Psoas muscle (tissue), 8 donors: ENCODE data around the gene CAPN12. TPM values are rescaled to one million over a fixed set of nuclear protein-coding genes. Genes with fewer than 3 reads are reported as not detected.

ENCODE experiments used
- ATAC-seq, 4 donors: fragments of 200-7000 bp; cut with Tn5 transposase; one replicate each; pipeline ENCODE4 v1.9.1; 2020; ENCODE audit warnings: moderate library complexity in 3 of 4, mild to moderate bottlenecking in 2 of 4
- DNase-seq, 2 donors: peaks; one replicate each; pipeline ENCODE4 v3.0.0-alpha.2; 2020
- H3K27ac ChIP-seq: fragments of 200-600 bp; one replicate; pipeline ENCODE4 v1.8.0; 2022
- H3K27me3 ChIP-seq, 3 donors: fragments of 200-600 bp in 1 of 3; one replicate each; pipeline versions ENCODE4 v1.6.1 to v1.8.0; 2013 to 2022; ENCODE audit warnings: low read length in 2 of 3, mild to moderate bottlenecking in 2 of 3, moderate library complexity in 1 of 3; ENCODE audit not compliant: insufficient read depth in 3 of 3
- H3K36me3 ChIP-seq, 2 donors: fragments of 200-600 bp in 1 of 2; one replicate each; pipeline versions ENCODE4 v1.6.1 to v1.8.0; 2013 to 2022; ENCODE audit warnings: low read depth in 1 of 2, mild to moderate bottlenecking in 1 of 2, moderate library complexity in 1 of 2; ENCODE audit not compliant: insufficient read depth in 1 of 2
- H3K4me1 ChIP-seq: fragments of 200-600 bp; one replicate; pipeline ENCODE4 v1.8.0; 2022
- H3K4me3 ChIP-seq: fragments of 200-600 bp; one replicate; pipeline ENCODE4 v1.8.0; 2022; ENCODE audit warnings: mild to moderate bottlenecking
- H3K9me3 ChIP-seq: fragments of 200-600 bp; one replicate; pipeline ENCODE4 v1.8.0; 2022
- CTCF ChIP-seq: fragments of 200-600 bp; IDR thresholded peaks from one replicate; pipeline ENCODE4 v1.8.0; 2022; ENCODE audit warnings: antibody characterized with exemption
- WGBS, 3 donors: extraction: QIAGEN DNeasy Blood & Tissue Kit; methylation state at CpG; one replicate each; pipeline versions ENCODE4 v1.1.6 to v1.1.7; 2013; 5-methylcytosine and 5-hydroxymethylcytosine counted together
- intact Hi-C, 2 donors: fragments of 100-400 bp; cut with DNase I; formaldehyde crosslinking; loops; one replicate each; pipeline versions ENCODE4 v1.11.0 to v1.14.2; 2022
- polyA plus RNA-seq, 3 donors: library from polyadenylated mRNA; stranded (reverse); fragments of 200-250 nt; gene quantifications; one replicate each; pipeline ENCODE4 v1.2.3, GENCODE V29; 2013
- total RNA-seq, 4 donors: library from RNA; stranded (reverse); fragmentation: NEBNext Ultra II Directional in 2 of 4; extraction: Animal tissue kit (Norgen Biotek cat#: 25700) in 2 of 4; gene quantifications; one replicate each; pipeline versions ENCODE4 v1.2.1 to v1.2.4, GENCODE V29; 2021 to 2023
- donor health status: healthy with polysubstance abuse.
- donor health status: DM: no; HTN: no; CAD: no; lungs with moderate emphysema.
- donor health status: Bipolar disorder and iron deficiency.
- donor health status: healthy.
- donor health status: DM: yes; HTN: yes; CAD: no.
- donor health status: DM: no; HTN: no; CAD: no.
- donor health status: DM: no; HTN: no; CAD: no.
- donor health status: DM: yes; HTN: yes; CAD: no.

CAPN12 gene
- total and polyA plus RNA-seq, 7 donors: 0.27 to 0.64 (median 0.35) TPM

- Histone ChIP-seq H3K27me3 (no peaks in the 10 kb centered on the region), H3K4me1 (no peaks in the 10 kb centered on the region), H3K27ac (no peak overlapping the region), H3K4me3 (no peak overlapping the region), H3K9me3 (no peaks in the 10 kb centered on the region), H3K36me3 (no peaks in the 10 kb centered on the region)
- DNase-seq (peak in 1 of 2 donors; percentile 11), ATAC-seq (no peak)
- 70 to 73% (median 72%) methylated on average over 7 of the region's 7 CpGs for WGBS, 3 donors
- intact Hi-C loops: loop anchor here in 1 of 2 donors (5.0 kb wide), 1 partner anchor 36 kb away; no protein-coding TSS in a partner anchor
- no peak for TF ChIP-seq CTCF
Observed at GRCh38 chr19:38781058-38781457, 36.8 kb upstream of the CAPN12 start.

DNA sequence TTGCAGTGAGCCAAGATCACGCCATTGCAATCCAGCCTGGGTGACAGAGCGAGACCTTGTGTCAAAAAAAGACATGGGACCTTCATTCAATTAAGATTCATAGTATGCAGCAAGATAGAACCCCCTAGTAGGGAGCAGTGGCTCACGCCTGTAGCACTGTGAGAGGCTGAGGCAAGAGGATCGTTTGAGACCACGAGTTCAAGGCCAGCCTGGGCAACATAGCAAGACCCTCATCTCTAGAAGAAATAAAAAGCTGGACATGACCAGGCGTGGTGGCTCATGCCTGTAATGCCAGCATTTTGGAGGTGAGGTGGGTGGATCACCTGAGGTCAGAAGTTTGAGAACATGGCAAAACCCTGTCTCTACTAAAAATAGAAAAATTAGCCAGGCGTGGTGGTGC is 36.2 kb upstream of the CAPN12 start:
- DNase-seq: peak in 1 of 2 donors; percentile 4
- Histone ChIP-seq H3K4me3 (no peak overlapping the region), H3K27ac (no peak overlapping the region), H3K36me3 (no peaks in the 10 kb centered on the region), H3K27me3 (no peaks in the 10 kb centered on the region), H3K9me3 (no peaks in the 10 kb centered on the region), H3K4me1 (no peaks in the 10 kb centered on the region)
- 86 to 94% (median 89%) methylated on average over 7 of the region's 7 CpGs for WGBS, 3 donors
- intact Hi-C loops: loop anchor here in 1 of 2 donors (5.0 kb wide), 1 partner anchor 37 kb away; no protein-coding TSS in a partner anchor
- ATAC-seq: no peak
- TF ChIP-seq CTCF: no peak

- Histone ChIP-seq H3K36me3 (no peaks in the 10 kb centered on the region), H3K4me1 (no peaks in the 10 kb centered on the region), H3K9me3 (no peaks in the 10 kb centered on the region), H3K4me3 (no peak overlapping the region), H3K27ac (no peak overlapping the region), H3K27me3 (no peaks in the 10 kb centered on the region)
- no peak for ATAC-seq
- peak in 1 of 2 donors; percentile 26 for DNase-seq
- TF ChIP-seq CTCF: no peak
- intact Hi-C loops: no loop called here
- WGBS, 3 donors: 47 to 62% (median 57%) methylated on average over 7 of the region's 7 CpGs
Observed at GRCh38 chr19:38778733-38779132, 34.5 kb upstream of the CAPN12 start.

GRCh38 chr19:38774181-38774950 is 30.1 kb upstream of the CAPN12 start:
- Histone ChIP-seq H3K9me3 (no peaks in the 10 kb centered on the region), H3K27ac (no peak overlapping the region), H3K36me3 (no peaks in the 10 kb centered on the region), H3K4me3 (no peak overlapping the region), H3K27me3 (peaks cover 0 to 6% (median 0%) of the 10 kb centered on the region in 3 donors), H3K4me1 (no peaks in the 10 kb centered on the region)
- intact Hi-C loops: loop anchor here in 1 of 2 donors (2.0 kb wide), 1 partner anchor 20 kb away; no protein-coding TSS in a partner anchor
- no peak for ATAC-seq
- 80 to 91% (median 83%) methylated on average over 12 to 13 of the region's 13 CpGs for WGBS, 3 donors
- DNase-seq: peak in 1 of 2 donors; percentile 26
- TF ChIP-seq CTCF: no peak
